T-helper 9 cell (primary cell): ENCODE data around the gene TTC34.
"Not testable (repeated sequence)": the region's sequence is repeated elsewhere in the genome, so short reads cannot be mapped to it uniquely, and the experiment has no call there.

ENCODE experiments used
- DNase-seq: peaks from one replicate; pipeline ENCODE4 v3.0.0-alpha.2; 2020

TTC34 gene

GRCh38 chr1:2812136-2812535, 10.6 kb upstream of the TTC34 start:
- no peak for DNase-seq

- no peak for DNase-seq
Measured at GRCh38 chr1:2811533-2811918, 10.0 kb upstream of the TTC34 start.

GRCh38 chr1:2810899-2811532, 9.5 kb upstream of the TTC34 start:
- no peak for DNase-seq

GRCh38 chr1:2810281-2810680, 8.8 kb upstream of the TTC34 start:
- DNase-seq, result no peak

GRCh38 chr1:2809656-2810055, 8.2 kb upstream of the TTC34 start:
- DNase-seq, result no peak

GRCh38 chr1:2808831-2809605, 7.5 kb upstream of the TTC34 start:
- no peak for DNase-seq

- no peak for DNase-seq
Measured at GRCh38 chr1:2808386-2808705, 6.9 kb upstream of the TTC34 start.

GRCh38 chr1:2807678-2808385, 6.3 kb upstream of the TTC34 start:
- no peak for DNase-seq

GRCh38 chr1:2807036-2807435, 5.5 kb upstream of the TTC34 start:
- no peak for DNase-seq

- DNase-seq, result no peak
Measured at GRCh38 chr1:2806591-2806990, 5.1 kb upstream of the TTC34 start.

- DNase-seq, result no peak
Measured at GRCh38 chr1:2805801-2806430, 4.4 kb upstream of the TTC34 start.

GRCh38 chr1:2804628-2805351, 3.3 kb upstream of the TTC34 start:
- DNase-seq, result no peak

GRCh38 chr1:2803931-2804627, 2.6 kb upstream of the TTC34 start:
- DNase-seq, result no peak

- no peak for DNase-seq
Measured at GRCh38 chr1:2803086-2803930, 1.8 kb upstream of the TTC34 start.

GRCh38 chr1:2802421-2802961, 998 bp upstream of the TTC34 start:
- DNase-seq, result no peak

GRCh38 chr1:2801046-2801445, 447 bp downstream of the TTC34 start:
- DNase-seq, result no peak

GRCh38 chr1:2800664-2801045, 838 bp downstream of the TTC34 start:
- no peak for DNase-seq

GRCh38 chr1:2799811-2800663, 1.5 kb downstream of the TTC34 start:
- DNase-seq, result no peak

GRCh38 chr1:2798958-2799357, 2.5 kb downstream of the TTC34 start:
- DNase-seq, result not testable (repeated sequence)

GRCh38 chr1:2797741-2798016, 3.8 kb downstream of the TTC34 start:
- DNase-seq, result no peak
